RWPE2 (cell line): Measurements from ENCODE around the gene RXRA.

Experiments used
- ATAC-seq: fragments of 200-7000 bp; cut with Tn5 transposase; 3 replicates; pipeline ENCODE4 v1.9.1; 2021; ENCODE audit warnings: low read depth
- DNase-seq: peaks from one replicate; pipeline ENCODE4 v3.0.0-alpha.2; 2020; ENCODE audit warnings: low spot score
- H3K27ac ChIP-seq: fragments of 450-650 bp; 2 replicates; pipeline ENCODE4 v1.5.1; 2017; ENCODE audit warnings: mild to moderate bottlenecking; ENCODE audit not compliant: poor library complexity, severe bottlenecking
- H3K27me3 ChIP-seq: fragments of 250-450 bp; sonication (Bioruptor Pico); 2 replicates; pipeline ENCODE4 v1.5.1; 2021; ENCODE audit warnings: mild to moderate bottlenecking, moderate library complexity; ENCODE audit not compliant: insufficient read depth, poor library complexity, severe bottlenecking
- H3K36me3 ChIP-seq: fragments of 250-450 bp; sonication (Bioruptor Pico); 2 replicates; pipeline ENCODE4 v1.5.1; 2020; ENCODE audit warnings: low read depth, mild to moderate bottlenecking, moderate library complexity
- H3K4me1 ChIP-seq: fragments of 250-450 bp; sonication (Bioruptor Pico); 2 replicates; pipeline ENCODE4 v1.5.1; 2021; ENCODE audit warnings: mild to moderate bottlenecking, moderate library complexity; ENCODE audit not compliant: insufficient read depth, poor library complexity, severe bottlenecking
- H3K4me3 ChIP-seq: fragments of 250-450 bp; sonication (Bioruptor Pico); 2 replicates; pipeline ENCODE4 v1.5.1; 2021; ENCODE audit warnings: mild to moderate bottlenecking, moderate library complexity; ENCODE audit not compliant: severe bottlenecking
- H3K9me3 ChIP-seq: fragments of 250-450 bp; sonication (Bioruptor Pico); 2 replicates; pipeline ENCODE4 v1.5.1; 2021; ENCODE audit warnings: mild to moderate bottlenecking, moderate library complexity; ENCODE audit not compliant: severe bottlenecking
- CTCF ChIP-seq: fragments of 450-650 bp; IDR thresholded peaks from one replicate; pipeline ENCODE4 v1.5.1; 2017; ENCODE audit warnings: mild to moderate bottlenecking, moderate library complexity; ENCODE audit not compliant: poor library complexity, severe bottlenecking

Gene RXRA

GRCh38 chr9:134444038-134444315 is 117.7 kb downstream of the RXRA start:
- Histone ChIP-seq H3K36me3 (no peaks in the 10 kb centered on the region), H3K27me3 (no peaks in the 10 kb centered on the region), H3K9me3 (peaks cover 6% of the 10 kb centered on the region), H3K27ac (no peak overlapping the region), H3K4me3 (no peak overlapping the region), H3K4me1 (peaks cover 4% of the 10 kb centered on the region)
- TF ChIP-seq CTCF, result no peak
- ATAC-seq, result no peak
- no peak for DNase-seq

GRCh38 chr9:134445000-134445399 is 118.7 kb downstream of the RXRA start:
- ATAC-seq, result no peak

GRCh38 chr9:134449180-134449916 is 123.1 kb downstream of the RXRA start:
- ATAC-seq, result peak; percentile 95
- no peak overlapping the region for H3K27ac ChIP-seq
- H3K9me3 ChIP-seq, result peaks cover 6% of the 10 kb centered on the region
- no peaks in the 10 kb centered on the region for H3K4me1 ChIP-seq
- H3K36me3 ChIP-seq, result no peaks in the 10 kb centered on the region
- peak; percentile 90 for DNase-seq
- no peaks in the 10 kb centered on the region for H3K27me3 ChIP-seq
- peak; percentile 92 for TF ChIP-seq CTCF
- no peak overlapping the region for H3K4me3 ChIP-seq

More at GRCh38 chr9:134445000-134445399, 118.7 kb downstream of the RXRA start:
- H3K4me3 ChIP-seq, result no peak overlapping the region
- peaks cover 6% of the 10 kb centered on the region for H3K9me3 ChIP-seq
- DNase-seq, result no peak
- H3K36me3 ChIP-seq, result no peaks in the 10 kb centered on the region
- no peak for TF ChIP-seq CTCF
- H3K4me1 ChIP-seq, result peaks cover 4% of the 10 kb centered on the region
- no peaks in the 10 kb centered on the region for H3K27me3 ChIP-seq
- H3K27ac ChIP-seq, result no peak overlapping the region

- ATAC-seq, result no peak
- TF ChIP-seq CTCF, result no peak
- Histone ChIP-seq H3K9me3 (peaks cover 6% of the 10 kb centered on the region), H3K36me3 (no peaks in the 10 kb centered on the region), H3K4me3 (no peak overlapping the region), H3K27me3 (no peaks in the 10 kb centered on the region), H3K27ac (no peak overlapping the region), H3K4me1 (peaks cover 8% of the 10 kb centered on the region)
- DNase-seq, result no peak
Measured at GRCh38 chr9:134451700-134452458, 125.6 kb downstream of the RXRA start.

GRCh38 chr9:134452728-134453127 is 126.5 kb downstream of the RXRA start:
- peaks cover 8% of the 10 kb centered on the region for H3K4me1 ChIP-seq
- peaks cover 6% of the 10 kb centered on the region for H3K9me3 ChIP-seq
- H3K36me3 ChIP-seq, result no peaks in the 10 kb centered on the region
- DNase-seq, result no peak
- no peak overlapping the region for H3K27ac ChIP-seq
- no peaks in the 10 kb centered on the region for H3K27me3 ChIP-seq
- H3K4me3 ChIP-seq, result no peak overlapping the region
- no peak for ATAC-seq
- no peak for TF ChIP-seq CTCF
